ENCODE results near the gene PCCA. TPM values are rescaled to one million over a fixed set of nuclear protein-coding genes. Genes with fewer than 3 reads are reported as not detected.

PCCA gene
- total and polyA plus RNA-seq, 2 experiments from 2014 or later = 29.8 to 59.2 TPM

- Histone ChIP-seq H3K9me3 (ENCODE audit: low read depth) (no peaks in the 10 kb centered on the region), H3K4me3 (no peak overlapping the region), H3K27ac (no peak overlapping the region), H3K36me3 (no peaks in the 10 kb centered on the region), H3K27me3 (no peaks in the 10 kb centered on the region), H3K4me1 (ENCODE audit: low read depth) (peaks cover 8% of the 10 kb centered on the region)
- DNase-seq (ENCODE audit: low read depth in 1 of 2, low spot score in 1 of 2) = no peak
- TF ChIP-seq CTCF (IDR thresholded peaks at IDR 0.05; ENCODE audit: low read depth, low read length) = no peak
Measured at GRCh38 chr13:100297413-100297812, 208.5 kb downstream of the PCCA start.

DNA sequence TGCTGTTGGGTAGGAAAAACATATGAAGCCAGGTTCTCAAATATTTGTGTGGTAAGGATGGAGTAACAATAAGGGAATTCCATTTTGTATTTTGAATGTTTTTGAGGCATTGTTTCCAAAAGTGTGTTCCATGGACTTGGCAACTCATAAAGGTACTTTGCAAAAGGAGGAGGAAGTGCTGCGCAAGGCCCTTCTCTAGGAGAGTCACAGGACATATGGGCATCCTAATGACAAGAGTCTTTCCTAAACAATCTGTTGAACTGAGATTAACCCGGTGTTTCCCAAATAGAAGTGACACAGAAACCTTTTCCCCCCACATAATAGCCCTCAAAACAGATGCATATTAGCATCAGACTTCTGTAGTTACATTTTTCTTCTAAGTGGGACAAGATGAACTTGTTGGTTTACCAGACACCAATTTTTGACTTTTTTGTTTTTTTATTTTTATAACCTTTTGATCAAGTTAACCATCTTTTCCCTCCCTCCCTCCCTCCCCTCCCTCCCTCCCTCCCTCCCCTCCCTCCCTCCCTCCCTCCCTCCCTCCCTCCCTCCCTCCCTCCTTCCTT lies 209.3 kb downstream of the PCCA start:
- H3K27ac ChIP-seq = no peak overlapping the region
- no peak for TF ChIP-seq CTCF (IDR thresholded peaks at IDR 0.05; ENCODE audit: low read depth, low read length)
- no peak for DNase-seq (ENCODE audit: low read depth in 1 of 2, low spot score in 1 of 2)
- no peaks in the 10 kb centered on the region for H3K36me3 ChIP-seq
- no peaks in the 10 kb centered on the region for H3K27me3 ChIP-seq
- peaks cover 8% of the 10 kb centered on the region for H3K4me1 ChIP-seq (ENCODE audit: low read depth)
- no peak overlapping the region for H3K4me3 ChIP-seq
- no peaks in the 10 kb centered on the region for H3K9me3 ChIP-seq (ENCODE audit: low read depth)

DNA sequence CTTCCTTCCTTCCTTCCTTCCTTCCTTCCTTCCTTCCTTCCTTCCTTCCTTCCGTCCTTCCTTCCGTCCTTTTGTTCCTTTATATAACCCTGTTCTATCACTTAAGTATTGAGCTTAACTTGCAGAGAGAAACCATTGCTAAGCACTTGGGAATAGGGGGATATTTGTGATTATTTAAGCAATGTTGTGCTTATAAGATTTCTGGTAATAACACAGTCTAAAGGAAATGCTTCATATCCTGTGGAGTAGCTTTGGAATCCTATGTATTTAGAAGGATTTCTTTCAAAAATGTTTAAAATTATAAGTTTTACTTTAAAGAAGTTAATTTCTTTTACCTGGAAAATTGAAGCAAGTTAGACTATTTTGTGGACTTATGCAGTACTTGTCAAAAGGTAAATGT lies 209.8 kb downstream of the PCCA start:
- H3K36me3 ChIP-seq = no peaks in the 10 kb centered on the region
- no peak for TF ChIP-seq CTCF (IDR thresholded peaks at IDR 0.05; ENCODE audit: low read depth, low read length)
- no peak for DNase-seq (ENCODE audit: low read depth in 1 of 2, low spot score in 1 of 2)
- H3K27ac ChIP-seq = no peak overlapping the region
- peaks cover 12% of the 10 kb centered on the region for H3K4me1 ChIP-seq (ENCODE audit: low read depth)
- H3K4me3 ChIP-seq = no peak overlapping the region
- no peaks in the 10 kb centered on the region for H3K27me3 ChIP-seq
- no peaks in the 10 kb centered on the region for H3K9me3 ChIP-seq (ENCODE audit: low read depth)

- H3K36me3 ChIP-seq = no peaks in the 10 kb centered on the region
- no peaks in the 10 kb centered on the region for H3K27me3 ChIP-seq
- H3K4me3 ChIP-seq = no peak overlapping the region
- no peak for TF ChIP-seq CTCF (IDR thresholded peaks at IDR 0.05; ENCODE audit: low read depth, low read length)
- no peak overlapping the region for H3K27ac ChIP-seq
- DNase-seq (ENCODE audit: low read depth in 1 of 2, low spot score in 1 of 2) = no peak
- H3K9me3 ChIP-seq (ENCODE audit: low read depth) = no peaks in the 10 kb centered on the region
- H3K4me1 ChIP-seq (ENCODE audit: low read depth) = peaks cover 26% of the 10 kb centered on the region
Measured at GRCh38 chr13:100300243-100300642, 211.3 kb downstream of the PCCA start.

DNA sequence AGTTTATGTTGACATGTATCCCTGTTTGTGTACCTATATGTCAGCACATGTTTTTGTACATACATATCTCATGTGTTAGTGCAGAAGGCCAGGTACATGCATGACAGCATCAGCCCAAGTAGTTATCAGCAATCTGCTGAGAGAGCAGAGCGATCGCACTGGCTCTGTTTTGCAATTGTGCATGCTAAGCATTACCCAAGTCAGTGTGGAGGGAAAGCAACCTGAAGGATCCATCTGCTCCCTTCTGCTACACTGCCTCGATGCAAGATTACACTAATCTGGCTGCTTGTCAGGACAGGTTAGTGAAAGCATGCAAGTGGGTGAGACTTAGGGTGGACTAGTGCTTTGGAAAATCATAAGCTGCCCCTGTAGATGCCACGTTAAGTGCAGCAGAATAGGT lies 211.8 kb downstream of the PCCA start:
- Histone ChIP-seq H3K4me3 (no peak overlapping the region), H3K9me3 (ENCODE audit: low read depth) (no peaks in the 10 kb centered on the region), H3K27me3 (no peaks in the 10 kb centered on the region), H3K36me3 (no peaks in the 10 kb centered on the region), H3K4me1 (ENCODE audit: low read depth) (peaks cover 26% of the 10 kb centered on the region), H3K27ac (no peak overlapping the region)
- DNase-seq (ENCODE audit: low read depth in 1 of 2, low spot score in 1 of 2) = no peak
- TF ChIP-seq CTCF (IDR thresholded peaks at IDR 0.05; ENCODE audit: low read depth, low read length) = no peak

All from cardiac muscle cell (in vitro differentiated cells and primary cell).